ENCODE results near the gene PITPNM3.

PITPNM3 gene

DNA sequence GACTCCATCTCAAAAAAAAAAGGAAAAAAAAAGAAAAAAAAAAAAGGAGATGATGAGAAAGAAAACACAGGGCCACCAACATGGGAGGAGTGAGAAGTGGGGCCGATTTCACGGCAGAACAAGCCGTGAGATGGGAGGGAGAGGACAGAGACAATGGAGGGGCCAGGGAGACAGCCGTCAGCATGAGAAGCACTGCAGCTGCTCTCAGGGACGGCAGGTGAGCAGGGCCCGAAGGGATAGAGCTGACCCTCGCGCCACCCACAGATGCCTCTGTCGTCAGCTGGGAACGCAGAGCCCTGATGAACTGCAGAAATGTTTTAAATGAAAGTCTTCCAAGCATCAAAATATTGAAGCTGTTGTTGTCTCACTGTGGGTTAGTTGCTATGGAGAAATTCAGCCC lies 20.3 kb downstream of the PITPNM3 start:
- Mint-ChIP-seq H3K4me3 (no peak overlapping the region), H3K4me1 (peaks cover 1% of the 10 kb centered on the region), H3K27ac (peak overlapping the region; percentile 19), H3K27me3 (ENCODE audit: low read depth, poor library complexity) (peaks cover 23% of the 10 kb centered on the region), H3K36me3 (ENCODE audit: low read depth) (no peaks in the 10 kb centered on the region), H3K9me3 (peaks cover 15% of the 10 kb centered on the region)
- no peak for DNase-seq
- TF ChIP-seq, protein P1, sequence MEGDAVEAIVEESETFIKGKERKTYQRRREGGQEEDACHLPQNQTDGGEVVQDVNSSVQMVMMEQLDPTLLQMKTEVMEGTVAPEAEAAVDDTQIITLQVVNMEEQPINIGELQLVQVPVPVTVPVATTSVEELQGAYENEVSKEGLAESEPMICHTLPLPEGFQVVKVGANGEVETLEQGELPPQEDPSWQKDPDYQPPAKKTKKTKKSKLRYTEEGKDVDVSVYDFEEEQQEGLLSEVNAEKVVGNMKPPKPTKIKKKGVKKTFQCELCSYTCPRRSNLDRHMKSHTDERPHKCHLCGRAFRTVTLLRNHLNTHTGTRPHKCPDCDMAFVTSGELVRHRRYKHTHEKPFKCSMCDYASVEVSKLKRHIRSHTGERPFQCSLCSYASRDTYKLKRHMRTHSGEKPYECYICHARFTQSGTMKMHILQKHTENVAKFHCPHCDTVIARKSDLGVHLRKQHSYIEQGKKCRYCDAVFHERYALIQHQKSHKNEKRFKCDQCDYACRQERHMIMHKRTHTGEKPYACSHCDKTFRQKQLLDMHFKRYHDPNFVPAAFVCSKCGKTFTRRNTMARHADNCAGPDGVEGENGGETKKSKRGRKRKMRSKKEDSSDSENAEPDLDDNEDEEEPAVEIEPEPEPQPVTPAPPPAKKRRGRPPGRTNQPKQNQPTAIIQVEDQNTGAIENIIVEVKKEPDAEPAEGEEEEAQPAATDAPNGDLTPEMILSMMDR (IDR thresholded peaks at IDR 0.05): no peak

DNA sequence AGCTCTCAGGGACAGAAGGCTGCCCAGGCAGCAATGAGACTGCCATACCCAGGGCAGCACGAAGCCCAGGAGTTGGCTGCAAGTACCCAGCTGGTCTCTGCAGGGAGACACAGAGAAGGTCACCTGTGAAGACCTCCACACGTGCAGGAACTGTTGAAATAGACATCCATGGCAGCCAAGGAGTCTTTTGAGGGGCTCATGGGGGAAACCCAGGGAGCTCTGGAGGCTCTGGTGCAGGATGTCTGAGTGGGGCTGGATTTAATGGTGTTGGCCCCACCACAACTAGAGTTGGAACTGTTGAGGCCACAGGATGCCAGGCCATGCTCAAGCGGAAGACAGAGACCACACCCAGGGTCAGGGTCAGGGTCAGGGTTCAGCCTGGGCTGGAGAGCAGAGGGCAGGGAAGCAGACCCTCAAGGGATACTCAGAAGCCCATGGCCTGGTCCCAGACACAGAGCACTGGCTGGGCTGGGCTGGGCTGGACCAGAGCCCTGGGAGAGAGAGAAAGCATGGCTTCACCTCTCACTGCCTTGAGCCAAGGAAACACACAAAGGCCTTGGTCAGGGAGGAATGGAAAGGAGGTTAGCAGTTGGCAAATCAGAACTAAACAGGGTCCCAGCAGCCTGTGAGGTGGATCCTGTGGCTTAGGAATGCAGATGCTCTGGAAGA lies 21.4 kb downstream of the PITPNM3 start:
- Mint-ChIP-seq H3K27ac (no peak overlapping the region), H3K4me3 (no peak overlapping the region), H3K9me3 (peaks cover 15% of the 10 kb centered on the region), H3K27me3 (ENCODE audit: low read depth, poor library complexity) (peaks cover 23% of the 10 kb centered on the region), H3K4me1 (no peaks in the 10 kb centered on the region), H3K36me3 (ENCODE audit: low read depth) (no peaks in the 10 kb centered on the region)
- TF ChIP-seq, protein P1 (IDR thresholded peaks at IDR 0.05): no peak
- no peak for DNase-seq

DNA sequence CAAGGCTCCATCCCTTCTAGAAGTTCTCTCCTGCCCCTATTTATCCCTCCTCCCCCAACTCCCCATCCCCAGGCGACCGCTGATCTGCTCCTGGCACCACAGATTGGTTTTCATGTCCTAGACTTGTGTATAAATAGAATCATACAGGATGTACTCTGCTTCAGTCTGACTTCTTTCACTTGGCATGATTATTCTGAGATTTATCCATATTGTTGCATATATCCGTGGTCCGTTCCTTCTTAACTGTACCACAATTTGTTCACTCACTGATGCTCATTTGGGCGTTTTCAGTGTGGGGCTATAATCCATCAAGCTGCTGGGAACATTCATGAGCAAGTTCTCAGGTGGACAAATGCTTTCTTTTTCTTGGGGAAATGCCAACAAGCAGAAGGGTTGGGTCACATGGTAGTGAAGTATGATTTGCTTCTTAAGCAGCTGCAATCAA lies 23.9 kb downstream of the PITPNM3 start:
- H3K27ac Mint-ChIP-seq: no peak overlapping the region
- DNase-seq: no peak
- no peak overlapping the region for H3K4me3 Mint-ChIP-seq
- TF ChIP-seq, protein P1 (IDR thresholded peaks at IDR 0.05): no peak
- no peaks in the 10 kb centered on the region for H3K36me3 Mint-ChIP-seq (ENCODE audit: low read depth)
- H3K4me1 Mint-ChIP-seq: no peaks in the 10 kb centered on the region
- no peaks in the 10 kb centered on the region for H3K9me3 Mint-ChIP-seq
- peaks cover 27% of the 10 kb centered on the region for H3K27me3 Mint-ChIP-seq (ENCODE audit: low read depth, poor library complexity)

DNA sequence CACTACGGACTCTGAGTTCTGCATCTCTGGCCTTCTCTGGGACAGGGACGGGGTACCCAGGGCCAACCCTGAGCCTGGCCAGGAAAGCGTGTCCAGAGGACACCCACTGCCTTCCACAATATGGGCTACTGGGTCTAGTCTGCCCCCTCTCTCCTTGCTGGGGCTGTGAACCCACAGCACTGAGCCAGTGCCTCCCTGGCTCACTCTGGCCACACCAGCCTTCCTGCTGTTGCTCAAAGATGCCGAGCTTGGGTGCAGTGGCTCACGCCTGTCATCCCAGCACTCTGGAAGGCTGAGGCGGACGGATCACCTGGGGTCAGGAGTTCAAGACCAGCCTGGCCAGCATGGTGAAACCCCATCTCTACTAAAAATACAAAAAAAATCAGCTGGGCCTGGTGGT lies 24.8 kb downstream of the PITPNM3 start:
- Mint-ChIP-seq H3K36me3 (ENCODE audit: low read depth) (no peaks in the 10 kb centered on the region), H3K27ac (no peak overlapping the region), H3K4me3 (no peak overlapping the region), H3K9me3 (no peaks in the 10 kb centered on the region), H3K4me1 (no peaks in the 10 kb centered on the region), H3K27me3 (ENCODE audit: low read depth, poor library complexity) (peaks cover 27% of the 10 kb centered on the region)
- DNase-seq: no peak
- TF ChIP-seq, protein P1 (IDR thresholded peaks at IDR 0.05): no peak

DNA sequence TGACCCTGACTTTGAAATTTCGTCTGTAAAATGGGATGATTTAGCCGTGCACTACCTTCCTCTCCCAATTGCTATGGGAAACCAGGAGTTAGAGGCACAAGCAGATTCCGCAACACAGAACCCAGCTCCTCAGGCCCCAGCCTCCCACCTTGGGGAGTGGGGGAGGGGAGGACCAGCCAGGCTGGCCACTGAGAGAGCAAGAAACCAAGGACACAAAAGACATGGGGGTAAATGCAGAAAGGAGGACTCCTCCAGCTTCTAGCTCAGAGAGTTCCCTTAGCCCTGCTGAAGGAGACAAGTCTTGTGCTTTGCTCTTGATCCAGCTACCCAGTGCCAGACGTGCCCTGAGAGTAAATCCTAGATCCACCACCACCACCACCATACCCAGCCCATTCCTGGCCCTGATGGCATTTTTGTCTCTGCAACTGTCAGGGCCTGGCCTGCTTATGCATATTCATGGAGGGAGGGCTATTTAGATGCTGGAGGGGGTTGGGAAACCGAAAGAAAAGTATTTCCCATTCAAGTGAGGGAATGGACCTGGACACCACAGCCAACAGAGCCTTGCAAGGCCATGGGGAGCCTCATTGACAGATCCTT lies 25.9 kb downstream of the PITPNM3 start:
- Mint-ChIP-seq H3K9me3 (no peaks in the 10 kb centered on the region), H3K4me3 (no peak overlapping the region), H3K27ac (no peak overlapping the region), H3K4me1 (no peaks in the 10 kb centered on the region), H3K27me3 (ENCODE audit: low read depth, poor library complexity) (peaks cover 25% of the 10 kb centered on the region), H3K36me3 (ENCODE audit: low read depth) (no peaks in the 10 kb centered on the region)
- TF ChIP-seq, protein P1 (IDR thresholded peaks at IDR 0.05): no peak
- no peak for DNase-seq

DNA sequence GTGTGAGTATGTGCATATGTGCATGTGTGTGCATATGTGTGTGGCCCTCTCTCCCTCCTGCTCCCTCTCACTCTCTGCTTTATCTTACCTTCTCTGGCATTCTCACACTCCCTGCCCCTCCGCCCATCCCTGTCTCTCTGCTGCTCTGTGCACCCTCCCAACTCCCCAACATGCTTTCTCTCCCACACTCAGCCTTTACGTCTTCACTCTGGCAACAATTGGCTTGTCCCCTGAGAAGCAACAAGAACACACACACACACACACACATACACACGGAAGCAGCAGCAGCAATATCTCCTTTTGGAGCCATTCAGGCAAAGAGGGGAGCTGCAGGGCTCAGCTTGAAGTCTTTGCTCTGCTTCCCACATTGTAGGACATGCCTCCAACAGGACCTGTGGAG lies 27.8 kb downstream of the PITPNM3 start:
- no peak for DNase-seq
- Mint-ChIP-seq H3K27me3 (ENCODE audit: low read depth, poor library complexity) (peaks cover 21% of the 10 kb centered on the region), H3K4me3 (no peak overlapping the region), H3K4me1 (no peaks in the 10 kb centered on the region), H3K27ac (no peak overlapping the region), H3K9me3 (no peaks in the 10 kb centered on the region), H3K36me3 (ENCODE audit: low read depth) (no peaks in the 10 kb centered on the region)
- TF ChIP-seq, protein P1 (IDR thresholded peaks at IDR 0.05): no peak
